Measurements from ENCODE around the gene GP1BB. TPM values are rescaled to one million over a fixed set of nuclear protein-coding genes. Genes with fewer than 3 reads are reported as not detected.

GP1BB gene
- total and polyA plus RNA-seq, 10 of the 15 experiments (the other 5 are each of a cell fraction or from before 2014, with no cell fraction given), result 0.05 to 0.28 (median 0.28) TPM; not detected in 7

DNA sequence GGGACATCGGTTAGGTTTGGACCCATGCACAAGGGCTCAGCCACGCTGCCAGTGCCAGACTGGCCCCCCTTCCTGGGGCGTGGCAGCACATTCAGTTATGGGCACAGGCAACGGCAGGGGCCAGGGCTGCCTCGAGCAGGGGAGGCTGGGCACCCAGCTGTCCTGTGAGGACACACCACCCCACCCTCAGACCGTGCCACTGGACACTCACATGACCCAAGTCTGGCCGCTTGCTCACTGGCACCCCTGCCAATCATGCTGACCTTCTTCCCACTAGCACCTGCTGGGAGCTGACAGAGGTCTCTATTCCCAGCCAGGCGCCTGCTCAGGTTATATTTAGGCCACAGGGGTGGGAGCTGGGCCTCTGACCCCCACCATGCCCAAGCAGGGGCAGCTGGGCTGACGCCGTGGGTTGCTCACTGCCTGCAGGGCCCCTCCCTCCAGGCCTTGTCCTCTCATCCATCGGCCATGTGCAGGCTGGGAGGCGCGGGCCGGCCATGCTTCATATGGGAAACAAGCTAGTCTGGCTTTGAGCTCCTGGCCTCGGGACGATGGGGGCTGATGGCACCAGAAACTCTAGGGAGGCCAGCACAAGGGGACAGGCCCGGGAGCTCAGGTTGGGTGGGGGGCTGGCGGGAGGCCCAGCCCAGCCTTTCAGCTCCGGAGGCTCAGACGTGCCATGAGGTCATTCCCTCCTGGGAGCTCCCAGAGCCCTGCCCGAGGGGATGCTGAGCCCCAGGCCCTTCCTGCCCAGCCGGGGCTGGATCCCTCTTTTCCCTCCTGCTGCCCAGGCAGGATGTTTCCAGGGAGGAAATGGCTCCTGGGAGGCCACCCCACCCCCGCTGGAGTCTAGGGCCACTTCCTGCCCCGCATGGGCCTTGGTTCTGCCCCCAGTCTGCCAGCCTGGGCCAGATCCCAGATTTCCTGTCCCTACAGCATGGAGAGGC, 22.1 kb downstream of the GP1BB start:
- ChIA-PET CTCF (interaction anchor here (0.8 to 2.2 kb wide), 3 partner anchors 15 to 165 kb away, joined by 3 to 8 read pairs (median 4); no protein-coding TSS in a partner anchor), POLR2A (no interaction called here), SMC1A (ENCODE audit: uncharacterized antibody, unreplicated experiment) (no interaction called here), RAD21 (ENCODE audit: unreplicated experiment) (interaction anchor here (0.5 to 1.4 kb wide), 3 partner anchors 15 to 165 kb away, joined by 3 read pairs; no protein-coding TSS in a partner anchor)
- intact Hi-C loops (cut with micrococcal nuclease; ENCODE audit: unreplicated experiment), result no loop called here
- FAIRE-seq (no peak), ATAC-seq (no peak), DNase-seq (ENCODE audit: low read depth, low spot score) (no peak)
- Histone ChIP-seq H3K27me3 (replicated peaks in 1 of 2; ENCODE audit: control insufficient read depth in 2 of 2, insufficient read depth in 2 of 2, low read length in 1 of 2) (no peaks in the 10 kb centered on the region; a peak in 1 of 4 replicates), H2AFZ (ENCODE audit: control insufficient read depth, low read depth, low read length) (no peak overlapping the region), H3K4me2 (ENCODE audit: control insufficient read depth, insufficient read depth) (no peak overlapping the region), H3K79me2 (ENCODE audit: control insufficient read depth, insufficient read depth, low read length) (no peaks in the 10 kb centered on the region), H3K9me3 (replicated peaks; ENCODE audit: control insufficient read depth, insufficient read depth, low read length) (no peaks in the 10 kb centered on the region), H3K9ac (ENCODE audit: control insufficient read depth, insufficient read depth, low read length) (no peak overlapping the region), H4K20me1 (ENCODE audit: control insufficient read depth, insufficient read depth) (no peaks in the 10 kb centered on the region), H3K4me1 (ENCODE audit: control insufficient read depth, insufficient read depth, low read length) (no peaks in the 10 kb centered on the region), H3K4me3 (no peak overlapping the region), H3K27ac (ENCODE audit: control insufficient read depth, insufficient read depth) (no peak overlapping the region), H3K36me3 (ENCODE audit: control insufficient read depth in 2 of 2, insufficient read depth in 2 of 2, low read length in 1 of 2) (no peaks in the 10 kb centered on the region)
- in situ Hi-C loops (cut with MboI), result no loop called here
- BruUV-seq (replicated peaks), result no TSS peak
- WGBS (ENCODE audit: insufficient coverage, insufficient replicate concordance, low lambda C conversion rate, missing lambda C conversion rate), result 40% methylated on average over 18 of the region's 24 CpGs
- TF ChIP-seq ZNF217 (IDR thresholded peaks at IDR 0.05), result no peak

DNA sequence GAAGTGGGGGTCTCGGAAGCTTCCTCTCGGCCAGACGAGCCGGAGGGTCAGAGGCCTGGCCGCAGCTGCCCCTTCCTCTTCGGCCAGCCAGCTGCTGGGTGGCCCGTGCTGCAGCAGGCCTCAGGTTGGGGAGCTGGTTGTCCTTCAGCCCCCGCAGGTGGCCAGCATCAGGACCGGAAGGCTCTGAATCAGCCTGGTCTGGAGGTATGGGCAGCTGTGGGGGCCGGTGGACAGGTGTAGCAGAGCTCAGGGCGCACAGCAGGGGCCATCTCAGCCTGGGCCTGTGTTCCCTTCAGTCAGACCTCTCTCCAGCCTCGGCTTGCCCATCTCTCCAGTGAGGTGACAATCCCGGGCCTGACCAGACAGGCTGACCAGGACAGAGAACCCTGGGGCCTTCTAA, 23.4 kb downstream of the GP1BB start:
- Histone ChIP-seq H3K27me3 (replicated peaks in 1 of 2; ENCODE audit: control insufficient read depth in 2 of 2, insufficient read depth in 2 of 2, low read length in 1 of 2) (no peaks in the 10 kb centered on the region; a peak in 1 of 4 replicates), H3K36me3 (ENCODE audit: control insufficient read depth in 2 of 2, insufficient read depth in 2 of 2, low read length in 1 of 2) (no peaks in the 10 kb centered on the region), H3K4me1 (ENCODE audit: control insufficient read depth, insufficient read depth, low read length) (no peaks in the 10 kb centered on the region), H3K9ac (ENCODE audit: control insufficient read depth, insufficient read depth, low read length) (no peak overlapping the region), H3K4me2 (ENCODE audit: control insufficient read depth, insufficient read depth) (no peak overlapping the region), H3K79me2 (ENCODE audit: control insufficient read depth, insufficient read depth, low read length) (no peaks in the 10 kb centered on the region), H4K20me1 (ENCODE audit: control insufficient read depth, insufficient read depth) (no peaks in the 10 kb centered on the region), H3K9me3 (replicated peaks; ENCODE audit: control insufficient read depth, insufficient read depth, low read length) (no peaks in the 10 kb centered on the region), H3K4me3 (no peak overlapping the region), H3K27ac (ENCODE audit: control insufficient read depth, insufficient read depth) (no peak overlapping the region), H2AFZ (ENCODE audit: control insufficient read depth, low read depth, low read length) (no peak overlapping the region)
- ChIA-PET RAD21 (ENCODE audit: unreplicated experiment) (no interaction called here), POLR2A (no interaction called here), SMC1A (ENCODE audit: uncharacterized antibody, unreplicated experiment) (no interaction called here), CTCF (interaction anchor here (0.6 to 2.2 kb wide), 3 partner anchors 10 to 168 kb away, joined by 3 to 8 read pairs (median 4); no protein-coding TSS in a partner anchor)
- DNase-seq (ENCODE audit: low read depth, low spot score) (no peak), ATAC-seq (no peak), FAIRE-seq (no peak)
- intact Hi-C loops (cut with micrococcal nuclease; ENCODE audit: unreplicated experiment), result no loop called here
- no TSS peak for BruUV-seq (replicated peaks)
- WGBS (ENCODE audit: insufficient coverage, insufficient replicate concordance, low lambda C conversion rate, missing lambda C conversion rate), result 17% methylated on average over 12 of the region's 13 CpGs
- in situ Hi-C loops (cut with MboI), result no loop called here
- TF ChIP-seq PAX8 (IDR thresholded peaks at IDR 0.05) (no peak), RAD51 (IDR thresholded peaks at IDR 0.05) (no peak), ATF7 (IDR thresholded peaks at IDR 0.05; ENCODE audit: low read depth) (no peak), SUPT20H (IDR thresholded peaks at IDR 0.05; ENCODE audit: borderline replicate concordance, control insufficient read depth, low read depth, low read length) (no peak), FOXM1 (IDR thresholded peaks at IDR 0.05; ENCODE audit: low read depth, low read length) (no peak), NR2C1 (IDR thresholded peaks at IDR 0.05) (no peak)
- TF ChIP-seq, protein P1, sequence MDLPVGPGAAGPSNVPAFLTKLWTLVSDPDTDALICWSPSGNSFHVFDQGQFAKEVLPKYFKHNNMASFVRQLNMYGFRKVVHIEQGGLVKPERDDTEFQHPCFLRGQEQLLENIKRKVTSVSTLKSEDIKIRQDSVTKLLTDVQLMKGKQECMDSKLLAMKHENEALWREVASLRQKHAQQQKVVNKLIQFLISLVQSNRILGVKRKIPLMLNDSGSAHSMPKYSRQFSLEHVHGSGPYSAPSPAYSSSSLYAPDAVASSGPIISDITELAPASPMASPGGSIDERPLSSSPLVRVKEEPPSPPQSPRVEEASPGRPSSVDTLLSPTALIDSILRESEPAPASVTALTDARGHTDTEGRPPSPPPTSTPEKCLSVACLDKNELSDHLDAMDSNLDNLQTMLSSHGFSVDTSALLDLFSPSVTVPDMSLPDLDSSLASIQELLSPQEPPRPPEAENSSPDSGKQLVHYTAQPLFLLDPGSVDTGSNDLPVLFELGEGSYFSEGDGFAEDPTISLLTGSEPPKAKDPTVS (IDR thresholded peaks at IDR 0.05; ENCODE audit: low read depth, low read length), result no peak
- TF ChIP-seq, protein P2, sequence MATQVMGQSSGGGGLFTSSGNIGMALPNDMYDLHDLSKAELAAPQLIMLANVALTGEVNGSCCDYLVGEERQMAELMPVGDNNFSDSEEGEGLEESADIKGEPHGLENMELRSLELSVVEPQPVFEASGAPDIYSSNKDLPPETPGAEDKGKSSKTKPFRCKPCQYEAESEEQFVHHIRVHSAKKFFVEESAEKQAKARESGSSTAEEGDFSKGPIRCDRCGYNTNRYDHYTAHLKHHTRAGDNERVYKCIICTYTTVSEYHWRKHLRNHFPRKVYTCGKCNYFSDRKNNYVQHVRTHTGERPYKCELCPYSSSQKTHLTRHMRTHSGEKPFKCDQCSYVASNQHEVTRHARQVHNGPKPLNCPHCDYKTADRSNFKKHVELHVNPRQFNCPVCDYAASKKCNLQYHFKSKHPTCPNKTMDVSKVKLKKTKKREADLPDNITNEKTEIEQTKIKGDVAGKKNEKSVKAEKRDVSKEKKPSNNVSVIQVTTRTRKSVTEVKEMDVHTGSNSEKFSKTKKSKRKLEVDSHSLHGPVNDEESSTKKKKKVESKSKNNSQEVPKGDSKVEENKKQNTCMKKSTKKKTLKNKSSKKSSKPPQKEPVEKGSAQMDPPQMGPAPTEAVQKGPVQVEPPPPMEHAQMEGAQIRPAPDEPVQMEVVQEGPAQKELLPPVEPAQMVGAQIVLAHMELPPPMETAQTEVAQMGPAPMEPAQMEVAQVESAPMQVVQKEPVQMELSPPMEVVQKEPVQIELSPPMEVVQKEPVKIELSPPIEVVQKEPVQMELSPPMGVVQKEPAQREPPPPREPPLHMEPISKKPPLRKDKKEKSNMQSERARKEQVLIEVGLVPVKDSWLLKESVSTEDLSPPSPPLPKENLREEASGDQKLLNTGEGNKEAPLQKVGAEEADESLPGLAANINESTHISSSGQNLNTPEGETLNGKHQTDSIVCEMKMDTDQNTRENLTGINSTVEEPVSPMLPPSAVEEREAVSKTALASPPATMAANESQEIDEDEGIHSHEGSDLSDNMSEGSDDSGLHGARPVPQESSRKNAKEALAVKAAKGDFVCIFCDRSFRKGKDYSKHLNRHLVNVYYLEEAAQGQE (IDR thresholded peaks at IDR 0.05; ENCODE audit: low read depth, low read length), result no peak
